Liver (tissue), 3 donors: Measurements from ENCODE around the gene FAIM2.

Experiments used
- ATF3 ChIP-seq: IDR thresholded peaks from 2 replicates; pipeline ENCODE4 v1.6.1; 2016; ENCODE audit warnings: antibody characterized with exemption
- CTCF ChIP-seq: fragments of 150-350 bp; IDR thresholded peaks from 2 replicates; pipeline ENCODE4 v1.5.1; 2017; ENCODE audit warnings: improper control_type of control experiment, low read depth, low read length; ENCODE audit not compliant: missing input control
- FOXA1 ChIP-seq: IDR thresholded peaks from 2 replicates; pipeline ENCODE4 v1.6.1; 2016; ENCODE audit warnings: antibody characterized with exemption
- HNF4A ChIP-seq, 2 donors: conservative IDR thresholded peaks; 2 replicates each; pipeline ENCODE4 v1.6.1; 2016; ENCODE audit warnings: antibody characterized with exemption in 2 of 2, mild to moderate bottlenecking in 2 of 2
- JUND ChIP-seq, 2 donors: IDR thresholded peaks; 2 replicates each; pipeline ENCODE4 v1.6.1; 2016; ENCODE audit warnings: antibody characterized with exemption in 2 of 2
- RAD21 ChIP-seq, 2 donors: IDR thresholded peaks; 2 replicates each; pipeline ENCODE4 v1.6.1; 2016; ENCODE audit warnings: antibody characterized with exemption in 2 of 2, mild to moderate bottlenecking in 2 of 2
- SP1 ChIP-seq: IDR thresholded peaks from 2 replicates; pipeline ENCODE4 v1.6.1; 2018; ENCODE audit warnings: antibody characterized with exemption, mild to moderate bottlenecking
- TAF1 ChIP-seq: conservative IDR thresholded peaks from 2 replicates; pipeline ENCODE4 v1.6.1; 2016; ENCODE audit warnings: antibody characterized with exemption, mild to moderate bottlenecking
- TF ChIP-seq, protein P1 (sequence below): IDR thresholded peaks from 2 replicates; pipeline ENCODE4 v1.6.1; 2016; ENCODE audit warnings: antibody characterized with exemption, mild to moderate bottlenecking
- donor health status: healthy.
- donor health status: healthy.

GRCh38 chr12:49921299-49921698 is 17.6 kb upstream of the FAIM2 start:
- TF ChIP-seq CTCF: no peak
- no peak for TF ChIP-seq SP1
- TF ChIP-seq TAF1: no peak
- no peak for TF ChIP-seq RAD21 (IDR thresholded peaks at IDR 0.05)
- TF ChIP-seq FOXA1: no peak
- no peak for TF ChIP-seq ATF3
- TF ChIP-seq, protein P1, sequence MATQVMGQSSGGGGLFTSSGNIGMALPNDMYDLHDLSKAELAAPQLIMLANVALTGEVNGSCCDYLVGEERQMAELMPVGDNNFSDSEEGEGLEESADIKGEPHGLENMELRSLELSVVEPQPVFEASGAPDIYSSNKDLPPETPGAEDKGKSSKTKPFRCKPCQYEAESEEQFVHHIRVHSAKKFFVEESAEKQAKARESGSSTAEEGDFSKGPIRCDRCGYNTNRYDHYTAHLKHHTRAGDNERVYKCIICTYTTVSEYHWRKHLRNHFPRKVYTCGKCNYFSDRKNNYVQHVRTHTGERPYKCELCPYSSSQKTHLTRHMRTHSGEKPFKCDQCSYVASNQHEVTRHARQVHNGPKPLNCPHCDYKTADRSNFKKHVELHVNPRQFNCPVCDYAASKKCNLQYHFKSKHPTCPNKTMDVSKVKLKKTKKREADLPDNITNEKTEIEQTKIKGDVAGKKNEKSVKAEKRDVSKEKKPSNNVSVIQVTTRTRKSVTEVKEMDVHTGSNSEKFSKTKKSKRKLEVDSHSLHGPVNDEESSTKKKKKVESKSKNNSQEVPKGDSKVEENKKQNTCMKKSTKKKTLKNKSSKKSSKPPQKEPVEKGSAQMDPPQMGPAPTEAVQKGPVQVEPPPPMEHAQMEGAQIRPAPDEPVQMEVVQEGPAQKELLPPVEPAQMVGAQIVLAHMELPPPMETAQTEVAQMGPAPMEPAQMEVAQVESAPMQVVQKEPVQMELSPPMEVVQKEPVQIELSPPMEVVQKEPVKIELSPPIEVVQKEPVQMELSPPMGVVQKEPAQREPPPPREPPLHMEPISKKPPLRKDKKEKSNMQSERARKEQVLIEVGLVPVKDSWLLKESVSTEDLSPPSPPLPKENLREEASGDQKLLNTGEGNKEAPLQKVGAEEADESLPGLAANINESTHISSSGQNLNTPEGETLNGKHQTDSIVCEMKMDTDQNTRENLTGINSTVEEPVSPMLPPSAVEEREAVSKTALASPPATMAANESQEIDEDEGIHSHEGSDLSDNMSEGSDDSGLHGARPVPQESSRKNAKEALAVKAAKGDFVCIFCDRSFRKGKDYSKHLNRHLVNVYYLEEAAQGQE: no peak
- TF ChIP-seq HNF4A (conservative IDR thresholded peaks at IDR 0.05): no peak
- TF ChIP-seq JUND (IDR thresholded peaks at IDR 0.05): no peak
